ENCODE results near the gene RNF145.

- TF ChIP-seq CTCF (IDR thresholded peaks at IDR 0.05; ENCODE audit: low read length), result no peak
- TF ChIP-seq EZH2phosphoT487 (IDR thresholded peaks at IDR 0.05; ENCODE audit: low read length), result no peak
Measured at GRCh38 chr5:159186319-159186718, 23.0 kb downstream of the RNF145 start.

All from MM.1S (cell line).